Endothelial cell of umbilical vein (primary cell): ENCODE results near the gene PGA5.

ENCODE experiments used
- CTCF ChIP-seq, 2 donors: IDR thresholded peaks; 1 replicate in 1 of 2; 2 replicates in 1 of 2; pipeline ENCODE4 v1.5.1; 2011; ENCODE audit warnings: low read length in 2 of 2, mild to moderate bottlenecking in 2 of 2, moderate library complexity in 2 of 2, control low read depth in 1 of 2, inconsistent platforms in 1 of 2, low read depth in 1 of 2; ENCODE audit not compliant: insufficient read depth in 1 of 2; ENCODE audit errors: extremely low read depth in 1 of 2
- POLR2AphosphoS5 ChIP-seq: IDR thresholded peaks from 2 replicates; pipeline ENCODE4 v1.6.1; 2012; ENCODE audit warnings: low read depth, mild to moderate bottlenecking, control low read depth, low read length, moderate library complexity; ENCODE audit not compliant: insufficient read depth

GRCh38 chr11:61201476-61201875, 39.5 kb upstream of the PGA5 start:
- TF ChIP-seq CTCF (IDR thresholded peaks at IDR 0.05; ENCODE audit: extremely low read depth in 1 of 2, insufficient read depth in 1 of 2, low read depth in 1 of 2, low read length in 2 of 2), result no peak
- TF ChIP-seq POLR2AphosphoS5, result no peak
